ENCODE results near the gene ANKRD13D.

The ANKRD13D gene

DNA sequence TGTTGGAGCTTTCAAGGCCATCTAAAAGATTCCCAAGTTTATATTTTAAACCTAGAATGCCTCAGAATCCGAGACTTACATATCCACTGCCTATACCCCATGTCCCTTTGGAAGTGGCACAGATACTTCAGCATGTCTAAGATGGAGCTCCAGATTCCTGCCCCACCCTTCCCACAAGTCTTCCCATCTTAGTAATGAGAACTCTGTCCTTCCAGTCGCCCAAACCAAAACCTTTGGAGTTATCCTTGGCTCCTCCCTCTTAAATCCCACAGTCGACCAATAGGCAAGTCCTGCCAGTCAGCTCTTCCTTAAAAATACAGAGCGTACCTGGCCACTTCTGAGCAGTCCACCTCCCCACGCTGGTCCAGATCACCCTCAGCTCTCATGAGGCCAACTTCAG is 59.9 kb downstream of the ANKRD13D start:
- TF ChIP-seq CTCF (conservative IDR thresholded peaks at IDR 0.05; ENCODE audit: low read length): no peak
- no peak overlapping the region for H3K4me3 ChIP-seq (ENCODE audit: low read length)
- DNase-seq (ENCODE audit: low read depth): no peak

GRCh38 chr11:67349457-67349856 is 60.4 kb downstream of the ANKRD13D start:
- no peak overlapping the region for H3K4me3 ChIP-seq (ENCODE audit: low read length)
- no peak for DNase-seq (ENCODE audit: low read depth)
- TF ChIP-seq CTCF (conservative IDR thresholded peaks at IDR 0.05; ENCODE audit: low read length): no peak

GRCh38 chr11:67349928-67350465 is 60.9 kb downstream of the ANKRD13D start:
- no peak for TF ChIP-seq CTCF (conservative IDR thresholded peaks at IDR 0.05; ENCODE audit: low read length)
- no peak overlapping the region for H3K4me3 ChIP-seq (ENCODE audit: low read length)
- DNase-seq (ENCODE audit: low read depth): no peak

- TF ChIP-seq CTCF (conservative IDR thresholded peaks at IDR 0.05; ENCODE audit: low read length): peak; percentile 93
- H3K4me3 ChIP-seq (ENCODE audit: low read length): peak overlapping the region; percentile 29
- DNase-seq (ENCODE audit: low read depth): peak; percentile 81
Measured at GRCh38 chr11:67351275-67352005, 62.3 kb downstream of the ANKRD13D start.

All from AG10803 (cell line).